NT2/D1 (cell line): ENCODE data around the gene ADH1C.

Source experiments
- YY1 ChIP-seq: IDR thresholded peaks from 2 replicates; pipeline ENCODE4 v1.6.1; 2011; ENCODE audit not compliant: insufficient read length, insufficient read depth
- ZNF274 ChIP-seq: IDR thresholded peaks from 2 replicates; pipeline ENCODE4 v1.6.1; 2011; ENCODE audit warnings: mild to moderate bottlenecking, low read depth, low read length

DNA sequence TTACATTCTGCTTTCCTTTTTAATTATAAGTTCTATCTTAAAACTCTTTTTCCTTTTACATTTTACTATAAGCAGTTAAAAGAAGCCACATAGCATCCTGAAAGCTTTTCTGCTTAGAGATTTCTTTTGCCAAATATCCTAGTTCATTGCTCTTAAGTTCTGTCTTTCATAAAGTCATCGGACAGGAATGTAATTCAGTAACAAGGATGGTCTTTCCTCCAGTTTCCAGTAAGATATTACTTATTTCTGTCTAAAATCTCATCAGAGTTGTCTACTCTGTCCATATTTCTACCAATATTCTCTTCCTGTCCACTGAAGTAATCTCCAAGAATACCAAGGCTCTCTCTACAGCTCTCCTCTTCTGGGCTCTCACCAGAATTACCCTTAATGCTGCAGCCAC is 37.5 kb upstream of the ADH1C start:
- TF ChIP-seq ZNF274: no peak
- no peak for TF ChIP-seq YY1
